ENCODE data around the gene CLEC4F. TPM values are rescaled to one million over a fixed set of nuclear protein-coding genes. Genes with fewer than 3 reads are reported as not detected.

CLEC4F gene
- not detected for total RNA-seq

GRCh38 chr2:70820499-70820898 is at the start of gene CLEC4F:
Gene CLEC4F, minus strand, starts transcription at chr2:70820599. Its CDS starts 76 bp downstream, at chr2:70820523.

GRCh38 chr2:70835643-70836042 is 15.2 kb upstream of the CLEC4F start, which contains the start of gene CD207:
Gene CD207, minus strand, starts transcription at chr2:70835816. Its CDS starts 40 bp downstream, at chr2:70835776.

GRCh38 chr2:70790136-70790828 is 30.1 kb downstream of the CLEC4F start, which contains the start of gene FIGLA:
Gene FIGLA, minus strand, starts transcription at chr2:70790643. Its CDS starts 5 bp downstream, at chr2:70790638.

GRCh38 chr2:70767699-70768589 is 52.5 kb downstream of the CLEC4F start, which contains the start of gene ADD2:
Gene ADD2, minus strand, starts transcription at chr2:70768200. Its CDS starts 61,792 bp downstream, at chr2:70706408.

Small RNAs within 50 kb of the gene (small RNA-seq; reads per million reads assigned to genes)
- gene HMGN2P21 (ENCODE audit: low replicate concordance): not detected

Other genes with a start within 250 kb of the CLEC4F start
- gene ADD2, start 52.4 kb downstream of the CLEC4F start, total RNA-seq: 6.1 TPM
- not detected for gene FIGLA, start 30.0 kb downstream of the CLEC4F start, total RNA-seq
- not detected for gene CD207, start 15.2 kb upstream of the CLEC4F start, total RNA-seq
- gene VAX2, start 80.0 kb upstream of the CLEC4F start, total RNA-seq: 0.35 TPM
- 73.2 TPM for gene ATP6V1B1, start 115.3 kb upstream of the CLEC4F start, total RNA-seq
- 0.41 TPM for gene ANKRD53, start 158.0 kb upstream of the CLEC4F start, total RNA-seq
- 33.7 TPM for gene TEX261, start 174.3 kb upstream of the CLEC4F start, total RNA-seq
- gene NAGK, start 248.0 kb upstream of the CLEC4F start, total RNA-seq: 50.1 TPM

Measured in metanephros (tissue), 2 donors.